HAP-1 (cell line): Measurements from ENCODE around the gene DIAPH3.

Source experiments
- DNase-seq, 2 experiments: peaks; one replicate each; pipeline ENCODE4 v3.0.0-alpha.2; 2016 to 2020; ENCODE audit warnings: low spot score in 2 of 2
- H3K27me3 ChIP-seq: fragments of 250-450 bp; sonication (Bioruptor Pico); 2 replicates; pipeline ENCODE4 v1.5.1; 2020; ENCODE audit warnings: low read depth, mild to moderate bottlenecking, moderate library complexity
- H3K36me3 ChIP-seq: fragments of 250-450 bp; sonication (Bioruptor Pico); replicated peaks from 2 replicates; pipeline ENCODE4 v1.5.1; 2020; ENCODE audit warnings: mild to moderate bottlenecking
- H3K4me1 ChIP-seq: fragments of 250-450 bp; sonication (Bioruptor Pico); 2 replicates; pipeline ENCODE4 v1.5.1; 2020; ENCODE audit warnings: mild to moderate bottlenecking
- H3K4me3 ChIP-seq: fragments of 250-450 bp; sonication (Bioruptor Pico); 2 replicates; pipeline ENCODE4 v1.5.1; 2020; ENCODE audit warnings: mild to moderate bottlenecking, moderate library complexity
- H3K9me3 ChIP-seq: fragments of 250-450 bp; sonication (Bioruptor Pico); 2 replicates; pipeline ENCODE4 v1.5.1; 2020; ENCODE audit warnings: mild to moderate bottlenecking, moderate library complexity
- in situ Hi-C: fragments of 300-500 bp; cut with MboI; formaldehyde crosslinking; loops from 3 replicates; pipeline ENCODE4 v1.14.3; 2020; ENCODE audit warnings: low sequenced_read_pairs, inconsistent platforms, mixed read lengths

The DIAPH3 gene

GRCh38 chr13:59666504-59666903, 497.2 kb downstream of the DIAPH3 start:
- H3K9me3 ChIP-seq: no peaks in the 10 kb centered on the region
- H3K36me3 ChIP-seq: no peaks in the 10 kb centered on the region
- DNase-seq: no peak
- no peak overlapping the region for H3K4me3 ChIP-seq
- in situ Hi-C loops: no loop called here
- H3K4me1 ChIP-seq: no peaks in the 10 kb centered on the region
- H3K27me3 ChIP-seq: no peaks in the 10 kb centered on the region

GRCh38 chr13:59665732-59666131, 498.0 kb downstream of the DIAPH3 start:
- Histone ChIP-seq H3K4me1 (no peaks in the 10 kb centered on the region), H3K27me3 (no peaks in the 10 kb centered on the region), H3K9me3 (no peaks in the 10 kb centered on the region), H3K36me3 (no peaks in the 10 kb centered on the region), H3K4me3 (no peak overlapping the region)
- in situ Hi-C loops: no loop called here
- no peak for DNase-seq

GRCh38 chr13:59665184-59665583, 498.5 kb downstream of the DIAPH3 start:
- Histone ChIP-seq H3K27me3 (no peaks in the 10 kb centered on the region), H3K9me3 (no peaks in the 10 kb centered on the region), H3K4me3 (no peak overlapping the region), H3K36me3 (no peaks in the 10 kb centered on the region), H3K4me1 (no peaks in the 10 kb centered on the region)
- in situ Hi-C loops: no loop called here
- no peak for DNase-seq

GRCh38 chr13:59664586-59664985, 499.1 kb downstream of the DIAPH3 start:
- in situ Hi-C loops: no loop called here
- H3K36me3 ChIP-seq: no peaks in the 10 kb centered on the region
- no peaks in the 10 kb centered on the region for H3K4me1 ChIP-seq
- no peak overlapping the region for H3K4me3 ChIP-seq
- H3K9me3 ChIP-seq: no peaks in the 10 kb centered on the region
- H3K27me3 ChIP-seq: no peaks in the 10 kb centered on the region
- no peak for DNase-seq

- Histone ChIP-seq H3K4me1 (no peaks in the 10 kb centered on the region), H3K4me3 (no peak overlapping the region), H3K27me3 (no peaks in the 10 kb centered on the region), H3K9me3 (no peaks in the 10 kb centered on the region), H3K36me3 (no peaks in the 10 kb centered on the region)
- in situ Hi-C loops: no loop called here
- DNase-seq: no peak
Measured at GRCh38 chr13:59663707-59664106, 500.0 kb downstream of the DIAPH3 start.

- Histone ChIP-seq H3K4me3 (no peak overlapping the region), H3K4me1 (no peaks in the 10 kb centered on the region), H3K36me3 (no peaks in the 10 kb centered on the region), H3K9me3 (no peaks in the 10 kb centered on the region), H3K27me3 (no peaks in the 10 kb centered on the region)
- DNase-seq: no peak
- in situ Hi-C loops: no loop called here
Measured at GRCh38 chr13:59660582-59660981, 503.1 kb downstream of the DIAPH3 start.

GRCh38 chr13:59659981-59660380, 503.7 kb downstream of the DIAPH3 start:
- H3K4me3 ChIP-seq: no peak overlapping the region
- no peaks in the 10 kb centered on the region for H3K4me1 ChIP-seq
- H3K27me3 ChIP-seq: no peaks in the 10 kb centered on the region
- no peaks in the 10 kb centered on the region for H3K9me3 ChIP-seq
- no peak for DNase-seq
- in situ Hi-C loops: no loop called here
- no peaks in the 10 kb centered on the region for H3K36me3 ChIP-seq

GRCh38 chr13:59658738-59659330, 504.9 kb downstream of the DIAPH3 start:
- Histone ChIP-seq H3K36me3 (no peaks in the 10 kb centered on the region), H3K9me3 (no peaks in the 10 kb centered on the region), H3K4me1 (no peaks in the 10 kb centered on the region), H3K27me3 (no peaks in the 10 kb centered on the region), H3K4me3 (no peak overlapping the region)
- DNase-seq: no peak
- in situ Hi-C loops: no loop called here

GRCh38 chr13:59658027-59658737, 505.5 kb downstream of the DIAPH3 start:
- H3K36me3 ChIP-seq: no peaks in the 10 kb centered on the region
- DNase-seq: no peak
- no peak overlapping the region for H3K4me3 ChIP-seq
- H3K27me3 ChIP-seq: no peaks in the 10 kb centered on the region
- in situ Hi-C loops: no loop called here
- H3K4me1 ChIP-seq: no peaks in the 10 kb centered on the region
- H3K9me3 ChIP-seq: no peaks in the 10 kb centered on the region

- no peak for DNase-seq
- H3K36me3 ChIP-seq: no peaks in the 10 kb centered on the region
- no peaks in the 10 kb centered on the region for H3K27me3 ChIP-seq
- in situ Hi-C loops: no loop called here
- no peak overlapping the region for H3K4me3 ChIP-seq
- H3K4me1 ChIP-seq: no peaks in the 10 kb centered on the region
- no peaks in the 10 kb centered on the region for H3K9me3 ChIP-seq
Measured at GRCh38 chr13:59653916-59654315, 509.8 kb downstream of the DIAPH3 start.

GRCh38 chr13:59651479-59651878, 512.2 kb downstream of the DIAPH3 start:
- DNase-seq: no peak
- Histone ChIP-seq H3K27me3 (no peaks in the 10 kb centered on the region), H3K36me3 (no peaks in the 10 kb centered on the region), H3K9me3 (no peaks in the 10 kb centered on the region), H3K4me1 (no peaks in the 10 kb centered on the region), H3K4me3 (no peak overlapping the region)
- in situ Hi-C loops: no loop called here

- H3K27me3 ChIP-seq: no peaks in the 10 kb centered on the region
- peaks cover 11% of the 10 kb centered on the region for H3K4me1 ChIP-seq
- in situ Hi-C loops: no loop called here
- no peak for DNase-seq
- no peaks in the 10 kb centered on the region for H3K36me3 ChIP-seq
- H3K4me3 ChIP-seq: no peak overlapping the region
- H3K9me3 ChIP-seq: no peaks in the 10 kb centered on the region
Measured at GRCh38 chr13:59643906-59644626, 519.7 kb downstream of the DIAPH3 start.

- in situ Hi-C loops: no loop called here
- H3K36me3 ChIP-seq: no peaks in the 10 kb centered on the region
- no peaks in the 10 kb centered on the region for H3K27me3 ChIP-seq
- no peaks in the 10 kb centered on the region for H3K9me3 ChIP-seq
- DNase-seq: no peak
- no peak overlapping the region for H3K4me3 ChIP-seq
- H3K4me1 ChIP-seq: peaks cover 11% of the 10 kb centered on the region
Measured at GRCh38 chr13:59643364-59643841, 520.3 kb downstream of the DIAPH3 start.

- in situ Hi-C loops: no loop called here
- no peaks in the 10 kb centered on the region for H3K9me3 ChIP-seq
- H3K4me3 ChIP-seq: no peak overlapping the region
- no peak for DNase-seq
- H3K4me1 ChIP-seq: peaks cover 11% of the 10 kb centered on the region
- H3K36me3 ChIP-seq: no peaks in the 10 kb centered on the region
- H3K27me3 ChIP-seq: no peaks in the 10 kb centered on the region
Measured at GRCh38 chr13:59641817-59642216, 521.9 kb downstream of the DIAPH3 start.
